ENCODE measurements around the gene NT5DC1.

NT5DC1 gene

GRCh38 chr6:116157391-116157790 lies 56.7 kb downstream of the NT5DC1 start:
- H3K9ac ChIP-seq (ENCODE audit: low read depth, low read length, poor library complexity, severe bottlenecking): no peak overlapping the region

GRCh38 chr6:116158641-116159040 lies 58.0 kb downstream of the NT5DC1 start:
- no peak overlapping the region for H2AFZ ChIP-seq (ENCODE audit: low read length)
- TF ChIP-seq CTCF (conservative IDR thresholded peaks at IDR 0.05; ENCODE audit: low read length) (no peak), EZH2phosphoT487 (IDR thresholded peaks at IDR 0.05; ENCODE audit: borderline replicate concordance) (no peak)
- no peaks in the 10 kb centered on the region for H3K79me2 ChIP-seq (ENCODE audit: insufficient read depth, low read length)
- no peaks in the 10 kb centered on the region for H3K27me3 ChIP-seq (ENCODE audit: insufficient read depth, low read length, poor library complexity, severe bottlenecking)
- H3F3A ChIP-seq (ENCODE audit: low read depth): no peaks in the 10 kb centered on the region
- H3K4me3 ChIP-seq (ENCODE audit: low read length, poor library complexity, severe bottlenecking): no peak overlapping the region
- H3K9me3 ChIP-seq (ENCODE audit: insufficient read depth, low read depth, low read length): no peaks in the 10 kb centered on the region
- no peak overlapping the region for H3K4me2 ChIP-seq (ENCODE audit: low read depth, low read length, poor library complexity, severe bottlenecking)
- H3K9me2 ChIP-seq (replicated peaks; ENCODE audit: low read depth, low read length): no peaks in the 10 kb centered on the region
- no peaks in the 10 kb centered on the region for H4K20me1 ChIP-seq (ENCODE audit: insufficient read depth, low read length, poor library complexity, severe bottlenecking)
- H3K4me1 ChIP-seq (ENCODE audit: insufficient read depth, low read length, poor library complexity, severe bottlenecking): no peaks in the 10 kb centered on the region
- H3K36me3 ChIP-seq (ENCODE audit: insufficient read depth, low read length): no peaks in the 10 kb centered on the region
- H3K9ac ChIP-seq (ENCODE audit: low read depth, low read length, poor library complexity, severe bottlenecking): no peak overlapping the region

More at GRCh38 chr6:116157391-116157790, 56.7 kb downstream of the NT5DC1 start:
- no peaks in the 10 kb centered on the region for H3K9me3 ChIP-seq (ENCODE audit: insufficient read depth, low read depth, low read length)
- H3K79me2 ChIP-seq (ENCODE audit: insufficient read depth, low read length): no peaks in the 10 kb centered on the region
- no peaks in the 10 kb centered on the region for H3K9me2 ChIP-seq (replicated peaks; ENCODE audit: low read depth, low read length)
- H3K4me1 ChIP-seq (ENCODE audit: insufficient read depth, low read length, poor library complexity, severe bottlenecking): no peaks in the 10 kb centered on the region
- TF ChIP-seq EZH2phosphoT487 (IDR thresholded peaks at IDR 0.05; ENCODE audit: borderline replicate concordance) (no peak), CTCF (conservative IDR thresholded peaks at IDR 0.05; ENCODE audit: low read length) (no peak)
- H3K36me3 ChIP-seq (ENCODE audit: insufficient read depth, low read length): no peaks in the 10 kb centered on the region
- H2AFZ ChIP-seq (ENCODE audit: low read length): no peak overlapping the region
- no peaks in the 10 kb centered on the region for H3K27me3 ChIP-seq (ENCODE audit: insufficient read depth, low read length, poor library complexity, severe bottlenecking)
- no peak overlapping the region for H3K4me3 ChIP-seq (ENCODE audit: low read length, poor library complexity, severe bottlenecking)
- H3K4me2 ChIP-seq (ENCODE audit: low read depth, low read length, poor library complexity, severe bottlenecking): no peak overlapping the region
- no peaks in the 10 kb centered on the region for H4K20me1 ChIP-seq (ENCODE audit: insufficient read depth, low read length, poor library complexity, severe bottlenecking)
- H3F3A ChIP-seq (ENCODE audit: low read depth): no peaks in the 10 kb centered on the region

- Histone ChIP-seq H3K4me3 (ENCODE audit: low read length, poor library complexity, severe bottlenecking) (no peak overlapping the region), H3K27me3 (ENCODE audit: insufficient read depth, low read length, poor library complexity, severe bottlenecking) (no peaks in the 10 kb centered on the region), H2AFZ (ENCODE audit: low read length) (no peak overlapping the region)
Observed at GRCh38 chr6:116159782-116160524, 59.3 kb downstream of the NT5DC1 start.

More at GRCh38 chr6:116159782-116160524, 59.3 kb downstream of the NT5DC1 start:
- Histone ChIP-seq H3K9me2 (replicated peaks; ENCODE audit: low read depth, low read length) (no peaks in the 10 kb centered on the region), H4K20me1 (ENCODE audit: insufficient read depth, low read length, poor library complexity, severe bottlenecking) (no peaks in the 10 kb centered on the region), H3K4me2 (ENCODE audit: low read depth, low read length, poor library complexity, severe bottlenecking) (no peak overlapping the region), H3K9me3 (ENCODE audit: insufficient read depth, low read depth, low read length) (no peaks in the 10 kb centered on the region), H3K79me2 (ENCODE audit: insufficient read depth, low read length) (no peaks in the 10 kb centered on the region), H3K4me1 (ENCODE audit: insufficient read depth, low read length, poor library complexity, severe bottlenecking) (no peaks in the 10 kb centered on the region), H3K9ac (ENCODE audit: low read depth, low read length, poor library complexity, severe bottlenecking) (no peak overlapping the region), H3K36me3 (ENCODE audit: insufficient read depth, low read length) (no peaks in the 10 kb centered on the region), H3F3A (ENCODE audit: low read depth) (no peaks in the 10 kb centered on the region)
- TF ChIP-seq EZH2phosphoT487 (IDR thresholded peaks at IDR 0.05; ENCODE audit: borderline replicate concordance) (no peak), CTCF (conservative IDR thresholded peaks at IDR 0.05; ENCODE audit: low read length) (no peak)

All from Loucy (cell line).